ENCODE results near the gene BCL11B.

Gene BCL11B

DNA sequence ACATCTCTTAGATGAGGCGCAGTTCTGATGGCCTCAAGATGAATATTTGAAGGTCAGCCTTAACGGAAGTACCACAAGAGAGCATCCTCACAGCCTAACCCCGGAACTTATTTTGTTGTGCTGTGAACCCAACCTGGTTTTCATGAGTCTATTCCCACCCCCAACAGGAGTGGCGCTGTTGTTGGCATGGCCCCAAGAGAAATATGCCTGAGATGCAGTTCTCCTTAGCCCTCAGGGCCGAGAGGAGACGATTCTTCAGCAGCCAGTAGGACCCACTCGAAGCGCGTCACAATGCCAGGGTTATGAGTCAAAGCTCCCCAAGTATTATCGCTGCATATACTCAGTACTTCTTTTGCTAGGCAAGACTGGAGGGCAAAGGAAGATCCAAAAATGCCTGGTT is 24.5 kb upstream of the BCL11B start:
- no peak overlapping the region for H2AK5ac ChIP-seq (ENCODE audit: low read length, severe bottlenecking)
- no peaks in the 10 kb centered on the region for H3K4me1 ChIP-seq (ENCODE audit: control insufficient read depth, insufficient read depth, low read depth, low read length)
- no peak overlapping the region for H2AFZ ChIP-seq (ENCODE audit: low read depth, low read length)
- 78% methylated on average over 10 of the region's 10 CpGs for WGBS
- peaks cover 0 to under 1% of the 10 kb centered on the region in 2 experiments for H3K27me3 ChIP-seq (ENCODE audit: control insufficient read depth in 1 of 2, insufficient read depth in 1 of 2, low read length in 2 of 2)
- H3K9ac ChIP-seq (ENCODE audit: low read length), result no peak overlapping the region
- no peak for DNase-seq
- H2BK120ac ChIP-seq (ENCODE audit: low read depth, low read length), result no peak overlapping the region
- no peak overlapping the region for H4K91ac ChIP-seq (ENCODE audit: low read length)
- H3K79me1 ChIP-seq (replicated peaks; ENCODE audit: low read length, poor library complexity, severe bottlenecking), result no peaks in the 10 kb centered on the region
- no peak overlapping the region for H3K18ac ChIP-seq (ENCODE audit: low read depth in 1 of 2, low read length in 2 of 2)
- H2BK12ac ChIP-seq (ENCODE audit: low read length in 2 of 2), result no peak overlapping the region
- no peak overlapping the region for H3K4me3 ChIP-seq (ENCODE audit: insufficient read depth in 1 of 2, low read depth in 1 of 2, low read length in 2 of 2)
- H3K14ac ChIP-seq (ENCODE audit: low read length in 2 of 2), result no peak overlapping the region
- no peak overlapping the region for H2BK5ac ChIP-seq (ENCODE audit: low read depth, low read length, poor library complexity, severe bottlenecking)
- H3K27ac ChIP-seq (ENCODE audit: low read length, poor library complexity, severe bottlenecking), result no peak overlapping the region
- no peak overlapping the region for H3K4ac ChIP-seq (ENCODE audit: low read depth in 1 of 2, low read length in 2 of 2)
- H4K8ac ChIP-seq (ENCODE audit: low read length), result no peak overlapping the region
- peaks cover 12% of the 10 kb centered on the region for H3K9me3 ChIP-seq (ENCODE audit: control insufficient read depth, low read length)
- no peak overlapping the region for H2BK15ac ChIP-seq (ENCODE audit: low read depth, poor library complexity, severe bottlenecking)
- H3K23ac ChIP-seq (ENCODE audit: low read length in 2 of 2), result no peak overlapping the region
- no peak overlapping the region for H3K4me2 ChIP-seq (ENCODE audit: low read length, poor library complexity, severe bottlenecking)
- no peaks in the 10 kb centered on the region for H3K36me3 ChIP-seq (ENCODE audit: control insufficient read depth in 1 of 2, insufficient read depth in 2 of 2, low read depth in 1 of 2, low read length in 2 of 2)

DNA sequence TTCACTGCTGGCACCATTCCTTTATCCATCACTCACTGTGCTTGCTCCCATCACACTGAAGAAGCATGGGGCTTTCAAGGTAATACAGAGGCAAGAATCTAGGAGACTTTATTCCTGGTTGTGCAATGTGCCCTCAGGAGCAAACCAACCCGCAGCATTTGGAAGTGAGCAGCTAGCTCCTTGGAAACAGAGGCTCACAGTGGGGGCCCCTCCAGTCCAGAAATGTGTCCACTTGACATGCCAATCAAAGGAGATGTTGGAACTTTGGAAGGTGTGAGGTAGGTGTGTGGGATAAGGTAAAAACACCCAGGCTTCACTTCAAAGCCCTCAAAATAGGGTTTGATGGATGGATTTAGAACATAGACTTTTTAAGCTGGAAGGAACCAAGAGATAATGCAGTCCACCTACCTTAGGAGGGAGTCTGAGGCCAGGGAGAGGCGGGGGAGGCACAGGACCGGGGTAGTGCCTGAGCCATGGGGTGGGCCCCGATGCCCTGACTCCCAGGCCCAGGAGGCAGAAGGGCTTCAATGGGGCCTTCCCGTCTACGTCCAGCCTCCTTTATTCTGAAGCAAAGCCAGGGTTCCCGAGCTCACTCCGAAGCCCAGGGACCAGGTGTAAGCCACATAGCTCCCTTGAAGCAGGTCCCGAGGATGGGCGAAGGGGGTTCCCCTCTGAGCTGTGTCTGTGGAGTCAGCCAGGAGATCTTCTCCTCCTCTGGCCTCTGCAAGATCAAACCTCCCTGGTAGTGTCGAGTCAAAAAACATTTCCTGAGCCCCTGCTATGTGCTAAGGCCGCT is 17.6 kb upstream of the BCL11B start:
- Histone ChIP-seq H3K4me1 (ENCODE audit: control insufficient read depth, insufficient read depth, low read depth, low read length) (peaks cover 2% of the 10 kb centered on the region), H3K14ac (ENCODE audit: low read length in 2 of 2) (no peak overlapping the region), H3K9me3 (ENCODE audit: control insufficient read depth, low read length) (no peaks in the 10 kb centered on the region), H3K4me3 (ENCODE audit: insufficient read depth in 1 of 2, low read depth in 1 of 2, low read length in 2 of 2) (no peak overlapping the region), H2BK120ac (ENCODE audit: low read depth, low read length) (no peak overlapping the region), H3K9ac (ENCODE audit: low read length) (no peak overlapping the region), H2AFZ (ENCODE audit: low read depth, low read length) (no peak overlapping the region), H2BK5ac (ENCODE audit: low read depth, low read length, poor library complexity, severe bottlenecking) (no peak overlapping the region), H3K4me2 (ENCODE audit: low read length, poor library complexity, severe bottlenecking) (no peak overlapping the region), H3K4ac (ENCODE audit: low read depth in 1 of 2, low read length in 2 of 2) (no peak overlapping the region), H3K27me3 (ENCODE audit: control insufficient read depth in 1 of 2, insufficient read depth in 1 of 2, low read length in 2 of 2) (peaks cover 5 to 35% of the 10 kb centered on the region in 2 experiments), H4K91ac (ENCODE audit: low read length) (no peak overlapping the region), H2BK12ac (ENCODE audit: low read length in 2 of 2) (no peak overlapping the region), H3K36me3 (ENCODE audit: control insufficient read depth in 1 of 2, insufficient read depth in 2 of 2, low read depth in 1 of 2, low read length in 2 of 2) (no peaks in the 10 kb centered on the region), H4K8ac (ENCODE audit: low read length) (no peak overlapping the region), H2BK15ac (ENCODE audit: low read depth, poor library complexity, severe bottlenecking) (no peak overlapping the region), H2AK5ac (ENCODE audit: low read length, severe bottlenecking) (no peak overlapping the region), H3K79me1 (replicated peaks; ENCODE audit: low read length, poor library complexity, severe bottlenecking) (no peaks in the 10 kb centered on the region), H3K23ac (ENCODE audit: low read length in 2 of 2) (no peak overlapping the region), H3K18ac (ENCODE audit: low read depth in 1 of 2, low read length in 2 of 2) (no peak overlapping the region), H3K27ac (ENCODE audit: low read length, poor library complexity, severe bottlenecking) (no peak overlapping the region)
- no peak for DNase-seq
- WGBS, result 75% methylated on average over 12 of the region's 12 CpGs

DNA sequence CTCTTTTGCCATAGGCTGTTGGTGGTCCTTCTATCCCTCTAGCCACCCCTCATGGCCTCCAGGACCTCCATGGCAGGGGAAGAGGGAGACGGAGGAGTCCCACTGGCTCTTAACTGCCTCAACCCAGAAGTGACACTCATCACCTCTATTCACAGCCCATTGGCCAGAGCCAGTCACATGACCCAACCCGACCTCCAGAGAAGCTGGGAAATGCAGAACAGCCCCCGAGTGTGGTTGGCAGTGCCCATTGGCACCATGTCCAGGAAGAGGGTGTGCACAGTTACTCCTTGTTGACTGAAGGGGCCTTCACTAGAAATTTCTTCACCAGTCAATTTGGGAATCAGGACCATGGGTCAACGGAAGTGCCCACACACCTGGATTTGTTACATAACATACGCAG is 17.0 kb upstream of the BCL11B start:
- peaks cover 5 to 41% of the 10 kb centered on the region in 2 experiments for H3K27me3 ChIP-seq (ENCODE audit: control insufficient read depth in 1 of 2, insufficient read depth in 1 of 2, low read length in 2 of 2)
- no peak overlapping the region for H4K91ac ChIP-seq (ENCODE audit: low read length)
- no peak overlapping the region for H3K18ac ChIP-seq (ENCODE audit: low read depth in 1 of 2, low read length in 2 of 2)
- H3K36me3 ChIP-seq (ENCODE audit: control insufficient read depth in 1 of 2, insufficient read depth in 2 of 2, low read depth in 1 of 2, low read length in 2 of 2), result no peaks in the 10 kb centered on the region
- H3K23ac ChIP-seq (ENCODE audit: low read length in 2 of 2), result no peak overlapping the region
- H3K79me1 ChIP-seq (replicated peaks; ENCODE audit: low read length, poor library complexity, severe bottlenecking), result no peaks in the 10 kb centered on the region
- H2BK120ac ChIP-seq (ENCODE audit: low read depth, low read length), result no peak overlapping the region
- no peak overlapping the region for H2AFZ ChIP-seq (ENCODE audit: low read depth, low read length)
- H3K27ac ChIP-seq (ENCODE audit: low read length, poor library complexity, severe bottlenecking), result no peak overlapping the region
- no peaks in the 10 kb centered on the region for H3K9me3 ChIP-seq (ENCODE audit: control insufficient read depth, low read length)
- WGBS, result 75% methylated on average over 5 of the region's 5 CpGs
- no peak overlapping the region for H2AK5ac ChIP-seq (ENCODE audit: low read length, severe bottlenecking)
- no peak overlapping the region for H2BK12ac ChIP-seq (ENCODE audit: low read length in 2 of 2)
- no peak overlapping the region for H4K8ac ChIP-seq (ENCODE audit: low read length)
- H2BK15ac ChIP-seq (ENCODE audit: low read depth, poor library complexity, severe bottlenecking), result no peak overlapping the region
- H3K4me1 ChIP-seq (ENCODE audit: control insufficient read depth, insufficient read depth, low read depth, low read length), result peaks cover 2% of the 10 kb centered on the region
- no peak overlapping the region for H3K4me2 ChIP-seq (ENCODE audit: low read length, poor library complexity, severe bottlenecking)
- no peak overlapping the region for H3K9ac ChIP-seq (ENCODE audit: low read length)
- no peak overlapping the region for H3K4me3 ChIP-seq (ENCODE audit: insufficient read depth in 1 of 2, low read depth in 1 of 2, low read length in 2 of 2)
- H2BK5ac ChIP-seq (ENCODE audit: low read depth, low read length, poor library complexity, severe bottlenecking), result no peak overlapping the region
- no peak overlapping the region for H3K4ac ChIP-seq (ENCODE audit: low read depth in 1 of 2, low read length in 2 of 2)
- no peak overlapping the region for H3K14ac ChIP-seq (ENCODE audit: low read length in 2 of 2)
- DNase-seq, result no peak

DNA sequence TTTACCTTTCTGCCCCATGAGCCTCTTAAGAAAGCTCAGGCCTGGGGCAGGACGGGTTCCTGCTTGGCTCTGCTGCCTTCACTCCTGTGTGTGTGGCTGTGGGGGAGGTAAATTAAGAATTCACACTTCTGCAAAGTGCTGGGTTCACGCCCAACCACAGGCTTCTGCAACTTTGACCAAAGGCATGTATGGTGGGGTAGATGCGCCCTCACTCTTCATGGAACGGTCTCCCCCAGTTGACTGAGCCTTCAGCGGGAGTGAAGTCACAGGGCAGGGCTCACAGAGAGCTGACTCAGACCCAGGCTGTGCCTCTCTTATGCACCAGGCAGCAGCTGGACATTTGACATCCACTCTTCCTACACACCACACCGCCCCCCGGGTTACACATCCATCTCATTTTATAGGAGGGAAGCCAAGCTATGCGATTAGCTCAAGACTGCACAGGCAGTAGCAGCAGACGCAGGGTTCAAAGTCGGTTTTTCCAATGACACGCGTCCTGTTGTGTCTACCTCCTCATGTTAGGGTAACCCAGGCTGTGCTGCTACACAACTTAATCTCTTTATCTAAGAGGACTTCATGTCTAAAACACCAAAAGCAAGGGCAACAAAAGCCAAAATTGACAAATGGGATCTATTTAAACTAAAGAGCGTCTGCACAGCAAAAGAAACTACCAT is 15.4 kb upstream of the BCL11B start:
- Histone ChIP-seq H3K36me3 (ENCODE audit: control insufficient read depth in 1 of 2, insufficient read depth in 2 of 2, low read depth in 1 of 2, low read length in 2 of 2) (no peaks in the 10 kb centered on the region), H2AK5ac (ENCODE audit: low read length, severe bottlenecking) (no peak overlapping the region), H2BK120ac (ENCODE audit: low read depth, low read length) (no peak overlapping the region), H3K23ac (ENCODE audit: low read length in 2 of 2) (no peak overlapping the region), H3K4me3 (ENCODE audit: insufficient read depth in 1 of 2, low read depth in 1 of 2, low read length in 2 of 2) (no peak overlapping the region), H4K8ac (ENCODE audit: low read length) (no peak overlapping the region), H3K27ac (ENCODE audit: low read length, poor library complexity, severe bottlenecking) (no peak overlapping the region), H3K14ac (ENCODE audit: low read length in 2 of 2) (no peak overlapping the region), H3K79me1 (replicated peaks; ENCODE audit: low read length, poor library complexity, severe bottlenecking) (no peaks in the 10 kb centered on the region), H2BK15ac (ENCODE audit: low read depth, poor library complexity, severe bottlenecking) (no peak overlapping the region), H3K18ac (ENCODE audit: low read depth in 1 of 2, low read length in 2 of 2) (no peak overlapping the region), H3K27me3 (ENCODE audit: control insufficient read depth in 1 of 2, insufficient read depth in 1 of 2, low read length in 2 of 2) (peaks cover 5 to 41% of the 10 kb centered on the region in 2 experiments), H3K4me2 (ENCODE audit: low read length, poor library complexity, severe bottlenecking) (no peak overlapping the region), H4K91ac (ENCODE audit: low read length) (no peak overlapping the region), H3K9me3 (ENCODE audit: control insufficient read depth, low read length) (no peaks in the 10 kb centered on the region), H3K4ac (ENCODE audit: low read depth in 1 of 2, low read length in 2 of 2) (no peak overlapping the region), H2BK5ac (ENCODE audit: low read depth, low read length, poor library complexity, severe bottlenecking) (no peak overlapping the region), H2AFZ (ENCODE audit: low read depth, low read length) (no peak overlapping the region), H2BK12ac (ENCODE audit: low read length in 2 of 2) (no peak overlapping the region), H3K4me1 (ENCODE audit: control insufficient read depth, insufficient read depth, low read depth, low read length) (peaks cover 2% of the 10 kb centered on the region), H3K9ac (ENCODE audit: low read length) (no peak overlapping the region)
- no peak for DNase-seq
- WGBS, result 84% methylated on average over 12 of the region's 13 CpGs

Measured in mesenchymal stem cell (in vitro differentiated cells and primary cell).